NCI-H2227 treated with DMSO at 0.1 percent for 48 hours (cell line): Measurements from ENCODE around the gene PLAU.
"Not testable (repeated sequence)": the region's sequence is repeated elsewhere in the genome, so short reads cannot be mapped to it uniquely, and the experiment has no call there.

ENCODE experiments used
- DNase-seq: peaks from one replicate; lab custom pipeline; 2025; lab: John Stamatoyannopoulos, UW

Gene PLAU

GRCh38 chr10:73898730-73899410 lies 12.1 kb upstream of the PLAU start:
- DNase-seq, result no peak

- DNase-seq, result no peak
Observed at GRCh38 chr10:73899423-73899822, 11.5 kb upstream of the PLAU start.

DNA sequence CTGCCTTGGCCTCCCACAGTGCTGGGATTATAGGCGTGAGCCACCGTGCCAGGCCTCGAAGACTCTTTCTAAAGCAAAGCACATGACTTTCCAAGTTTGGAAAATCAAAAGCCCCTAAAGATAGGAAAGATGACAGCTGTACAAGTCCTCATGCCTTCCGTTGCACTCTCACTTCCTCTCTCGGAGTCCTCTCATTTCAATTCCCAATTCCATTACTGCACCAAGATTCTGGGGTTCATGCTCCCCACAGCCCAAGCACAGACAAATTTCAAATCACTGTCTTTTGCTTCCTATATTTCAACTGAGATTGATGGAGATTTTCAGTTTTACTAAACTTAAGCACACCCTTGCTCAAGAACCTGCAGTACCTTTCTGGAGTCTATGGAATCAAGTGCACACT lies 10.9 kb upstream of the PLAU start:
- DNase-seq, result no peak

- DNase-seq, result no peak
Observed at GRCh38 chr10:73901261-73901660, 9.7 kb upstream of the PLAU start.

DNA sequence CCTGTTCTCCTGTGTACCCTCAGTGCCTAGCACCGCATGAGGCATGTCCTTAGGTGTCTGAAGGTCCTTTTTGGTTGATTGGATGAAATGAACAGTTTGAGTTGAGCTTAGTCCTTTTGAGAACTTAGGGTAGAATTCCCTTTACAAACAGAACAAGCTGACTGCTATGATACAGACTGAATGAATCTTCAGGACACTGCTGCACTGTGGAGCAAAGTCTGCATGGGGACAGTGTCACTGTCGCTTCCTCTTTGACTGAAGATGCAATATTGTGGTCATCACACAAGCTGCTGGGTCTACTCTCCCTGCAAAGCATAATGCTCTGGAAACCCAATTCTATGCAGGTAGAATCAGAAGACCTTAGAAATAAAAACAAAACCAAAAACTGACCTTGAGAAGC lies 8.6 kb upstream of the PLAU start:
- no peak for DNase-seq

DNA sequence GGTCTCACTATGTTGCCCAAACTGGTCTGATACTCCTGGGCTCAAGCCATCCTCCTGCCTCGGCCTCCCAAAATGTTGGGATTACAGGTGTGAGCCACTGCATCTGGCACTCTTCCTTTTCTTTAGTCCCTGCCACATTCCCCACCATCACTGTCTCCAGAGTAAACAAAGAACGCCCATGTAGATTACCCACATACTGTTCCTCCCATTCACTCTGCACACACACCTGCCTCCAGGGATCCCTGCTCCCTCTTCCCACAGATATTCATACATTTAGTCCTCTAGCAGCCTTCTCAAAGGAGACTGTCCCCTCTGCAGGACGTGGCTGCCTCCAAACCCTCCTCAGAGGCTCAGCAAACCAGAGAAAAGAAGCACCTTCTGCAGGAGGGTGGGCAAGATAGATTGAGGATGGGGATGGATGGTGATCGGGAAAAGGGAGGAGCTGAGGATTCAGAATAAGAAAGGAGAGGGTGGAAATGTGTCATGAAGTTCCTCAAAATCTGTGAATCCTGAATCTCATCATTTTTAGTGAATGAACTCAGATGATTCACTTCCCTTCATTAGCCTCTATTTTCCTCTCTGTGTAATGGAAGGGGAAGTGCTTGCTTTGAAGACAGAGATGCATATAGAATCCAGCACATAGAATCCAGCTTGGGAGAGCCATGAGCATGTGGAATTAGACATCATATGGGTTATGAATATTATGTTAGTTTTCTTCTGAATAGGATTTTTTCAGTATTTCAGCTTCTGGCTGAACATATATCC lies 5.5 kb upstream of the PLAU start:
- DNase-seq, result no peak

DNA sequence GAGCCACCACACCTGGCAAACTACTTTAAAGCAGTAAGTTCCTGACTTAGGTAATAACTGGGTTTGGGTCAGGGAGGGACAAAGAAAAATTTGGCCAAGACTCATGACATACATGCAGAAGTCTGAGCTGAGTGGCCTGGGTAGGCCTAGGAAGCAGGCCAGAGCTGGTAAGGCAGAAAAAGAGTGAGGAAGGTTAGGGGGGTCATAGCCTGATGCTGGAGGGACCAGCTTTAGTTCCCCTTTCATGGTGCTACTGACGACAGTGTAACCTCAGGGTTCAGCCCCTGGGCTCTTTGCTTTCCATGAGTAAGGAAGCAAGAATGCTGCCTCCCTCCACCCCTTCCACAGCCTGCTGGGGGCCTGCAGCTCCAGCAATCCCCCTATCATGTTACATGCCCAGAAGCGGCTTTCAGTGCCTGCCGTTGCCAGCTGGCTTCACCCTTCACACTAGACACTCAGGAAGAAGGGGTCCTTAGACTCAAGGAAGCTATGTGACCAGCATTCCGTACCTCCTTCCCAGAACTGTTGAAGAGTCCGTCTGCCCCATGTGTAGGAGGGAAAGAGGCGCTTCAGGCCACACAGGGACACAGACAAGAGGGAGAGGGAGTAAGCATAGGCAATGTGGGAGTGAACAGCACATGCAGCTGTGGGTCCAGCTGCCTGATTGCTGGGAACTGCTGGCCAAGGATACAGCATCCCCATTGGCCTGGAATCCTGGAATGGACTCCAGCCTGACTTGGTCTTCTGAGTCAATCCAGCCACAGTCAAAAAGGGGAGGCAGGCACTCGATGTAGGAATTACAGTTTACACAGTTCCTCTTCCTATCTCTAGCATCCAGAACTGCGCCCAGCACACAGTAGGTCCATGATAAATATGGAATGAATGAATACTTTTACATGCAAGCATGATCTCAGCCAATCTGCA lies 4.1 kb upstream of the PLAU start:
- no peak for DNase-seq

- DNase-seq, result no peak
Observed at GRCh38 chr10:73907841-73908517, 3.0 kb upstream of the PLAU start.

DNA sequence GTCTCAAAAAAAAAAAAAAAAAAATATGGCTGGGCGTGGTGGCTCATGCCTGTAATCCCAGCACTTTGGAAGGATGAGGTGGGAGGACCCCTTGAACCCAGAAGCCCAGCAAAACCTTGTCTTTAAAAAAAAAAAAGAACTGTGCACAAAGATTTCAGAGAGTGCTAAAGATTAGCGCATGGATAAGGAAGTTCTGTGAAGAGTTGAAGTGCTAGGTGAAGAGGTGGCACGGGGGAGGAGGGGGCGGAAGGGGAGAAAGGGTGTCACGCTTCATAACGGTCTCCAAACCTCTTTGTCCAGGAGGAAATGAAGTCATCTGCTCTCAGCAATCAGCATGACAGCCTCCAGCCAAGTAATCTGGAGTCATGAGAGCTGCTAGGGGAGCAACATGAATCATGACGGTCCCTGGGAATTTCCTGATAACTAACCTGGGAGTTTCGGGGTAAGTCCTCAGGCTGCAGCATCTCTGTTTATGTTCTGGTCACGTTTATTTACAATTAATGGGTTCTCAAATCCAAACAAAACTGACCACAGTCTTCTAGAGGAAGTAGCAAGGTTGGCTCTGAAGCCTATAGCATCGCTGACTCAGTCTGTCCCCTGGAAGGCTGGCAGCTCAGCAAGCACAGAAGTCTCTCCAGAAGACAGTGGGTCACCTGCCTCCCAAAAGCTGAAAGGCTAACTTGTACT lies 1.9 kb upstream of the PLAU start:
- DNase-seq, result no peak

GRCh38 chr10:73909540-73910115 lies 1.3 kb upstream of the PLAU start:
- DNase-seq, result no peak

GRCh38 chr10:73910401-73910763 lies 550 bp upstream of the PLAU start:
- DNase-seq, result no peak

DNA sequence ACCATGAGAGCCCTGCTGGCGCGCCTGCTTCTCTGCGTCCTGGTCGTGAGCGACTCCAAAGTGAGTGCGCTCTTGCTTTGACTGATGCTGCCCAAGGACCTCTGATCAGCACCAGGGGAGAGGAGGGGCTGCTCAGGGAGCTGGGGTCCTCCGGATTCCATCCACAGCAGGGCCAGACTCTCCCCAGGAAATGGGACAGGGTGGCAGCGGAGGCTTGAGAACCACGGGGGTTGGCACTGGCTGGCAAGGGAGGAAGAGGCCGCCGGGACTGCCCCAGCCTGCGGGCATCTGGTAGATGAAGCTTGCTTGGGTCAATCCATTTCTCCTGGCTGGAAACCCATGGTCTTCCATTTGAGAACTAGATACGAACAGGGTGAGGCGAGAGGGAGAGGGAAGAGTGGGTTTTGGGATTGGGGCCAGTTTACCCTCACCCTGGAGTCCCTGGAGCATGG lies 647 bp downstream of the PLAU start:
- no peak for DNase-seq

DNA sequence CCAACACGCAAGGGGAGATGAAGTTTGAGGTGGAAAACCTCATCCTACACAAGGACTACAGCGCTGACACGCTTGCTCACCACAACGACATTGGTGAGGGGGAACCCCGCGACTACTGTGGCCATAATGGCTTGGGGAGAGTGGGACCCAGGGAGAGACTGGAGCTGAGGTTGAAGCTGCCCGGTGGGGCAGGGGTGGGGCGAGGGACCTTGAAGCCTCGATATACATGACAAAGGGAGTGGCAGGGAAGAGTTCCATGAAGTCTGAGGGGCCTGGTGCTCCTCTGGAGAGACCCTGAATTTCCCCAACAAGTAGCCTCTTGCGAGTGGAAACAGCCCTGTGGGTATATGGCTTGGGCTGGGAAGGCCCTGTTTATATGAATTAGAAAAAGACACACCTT lies 3.1 kb downstream of the PLAU start:
- no peak for DNase-seq

DNA sequence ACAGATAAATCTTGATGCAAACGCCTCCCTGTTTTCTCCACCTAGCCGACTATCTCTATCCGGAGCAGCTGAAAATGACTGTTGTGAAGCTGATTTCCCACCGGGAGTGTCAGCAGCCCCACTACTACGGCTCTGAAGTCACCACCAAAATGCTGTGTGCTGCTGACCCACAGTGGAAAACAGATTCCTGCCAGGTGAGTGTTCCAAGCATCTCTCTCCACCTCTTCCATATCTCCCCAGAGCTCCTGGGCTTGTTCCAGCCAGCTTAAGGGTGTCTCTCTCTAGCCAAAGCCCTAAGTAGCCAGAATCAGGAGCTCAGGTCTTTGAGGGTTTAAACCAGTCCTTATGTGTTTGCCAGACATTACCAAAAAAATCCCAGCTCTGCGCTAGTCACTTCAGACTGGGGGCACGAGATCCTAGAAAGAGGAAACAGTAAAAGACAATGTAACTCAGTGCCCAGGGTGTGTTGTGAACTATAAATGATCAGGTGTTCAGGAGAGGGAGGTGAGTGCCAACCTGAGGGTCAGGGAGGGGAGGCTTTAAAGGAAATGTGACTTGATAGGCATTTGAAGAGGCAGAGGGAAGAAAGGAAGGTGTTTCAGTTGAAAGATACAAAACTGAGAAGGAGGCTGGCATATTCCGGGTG lies 4.4 kb downstream of the PLAU start:
- DNase-seq, result no peak

- DNase-seq, result no peak
Observed at GRCh38 chr10:73916761-73917470, 6.0 kb downstream of the PLAU start.

DNA sequence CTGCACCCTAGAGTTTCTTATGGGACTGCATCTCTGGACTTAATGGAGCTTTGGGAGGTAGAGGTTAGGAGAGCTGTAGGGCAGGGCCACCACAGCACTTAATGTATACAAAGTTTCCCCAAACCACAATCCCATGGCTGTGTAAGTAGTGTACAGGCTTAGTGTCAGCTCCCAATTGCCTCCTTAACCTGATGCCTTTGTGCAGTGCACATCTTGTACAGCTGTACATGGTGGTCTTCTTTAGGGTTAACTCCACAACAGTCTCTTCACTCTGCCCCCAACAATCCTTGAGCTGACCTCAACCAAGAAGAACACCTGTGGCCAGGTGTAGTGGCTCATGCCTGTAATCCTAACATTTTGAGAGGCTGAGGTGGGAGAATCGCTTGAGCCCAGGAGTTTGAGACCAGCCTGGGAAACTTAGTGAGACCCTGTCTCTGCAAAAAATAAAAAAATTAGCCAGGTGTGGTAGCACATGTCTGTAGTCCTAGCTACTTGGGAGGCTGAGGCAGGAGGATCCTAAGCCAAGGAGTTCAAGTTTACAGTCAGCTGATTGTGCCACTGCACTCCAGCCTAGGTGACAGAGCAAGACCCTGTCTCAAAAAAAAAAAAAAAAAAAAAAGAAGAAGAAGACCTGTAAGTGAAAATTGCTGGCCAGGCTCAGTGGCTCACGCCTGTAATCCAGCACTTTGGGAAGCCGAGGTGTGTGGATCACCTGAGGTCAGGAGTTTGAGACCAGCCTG lies 6.8 kb downstream of the PLAU start:
- DNase-seq, result no peak

DNA sequence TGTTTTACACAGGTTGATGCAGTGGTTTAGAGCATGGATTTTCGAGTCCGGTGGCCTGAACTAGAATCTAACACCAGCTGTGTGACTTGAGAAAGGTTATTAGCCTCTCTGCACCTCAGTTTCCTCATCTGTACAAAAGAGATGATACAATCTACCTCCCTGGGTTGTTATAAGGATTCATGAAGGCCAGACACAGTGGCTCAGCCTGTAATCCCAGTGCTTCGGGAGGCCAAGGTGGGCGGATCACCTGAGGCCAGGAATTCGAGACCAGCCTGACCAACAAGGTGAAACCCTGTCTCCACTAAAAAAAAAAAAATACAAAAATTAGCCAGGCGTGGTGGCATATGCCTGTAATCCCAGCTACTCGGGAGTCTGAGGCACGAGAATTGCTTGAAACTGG lies 8.5 kb downstream of the PLAU start:
- not testable (repeated sequence) for DNase-seq

- DNase-seq, result no peak
Observed at GRCh38 chr10:73920089-73920488, 9.2 kb downstream of the PLAU start.
